ENCODE data around the gene CTRB1. TPM values are rescaled to one million over a fixed set of nuclear protein-coding genes. Genes with fewer than 3 reads are reported as not detected.
"Not testable (repeated sequence)": the region's sequence is repeated elsewhere in the genome, so short reads cannot be mapped to it uniquely, and the experiment has no call there.

CTRB1 gene
- total RNA-seq, 3 donors from 2014 or later: 0.67 to 0.76 TPM; not detected in 1

- peak in 1 of 3 donors; percentile 25 for DNase-seq
These were observed 18.8 kb downstream of the CTRB1 start for GRCh38 chr16:75237398-75238131.

GRCh38 chr16:75238132-75238852 is 19.5 kb downstream of the CTRB1 start:
- Histone ChIP-seq H3K9me3 (no peaks in the 10 kb centered on the region), H3K4me3 (no peak overlapping the region), H3K36me3 (ENCODE audit: low read depth) (peaks cover 5% of the 10 kb centered on the region), H3K4me1 (ENCODE audit: low read depth) (no peaks in the 10 kb centered on the region)
- intact Hi-C loops (cut with DNase I, micrococcal nuclease): loop anchor here in 1 of 2 donors (10.0 kb wide), 1 partner anchor 147 kb away; no protein-coding TSS in a partner anchor
- TF ChIP-seq CTCF (IDR thresholded peaks at IDR 0.05): no peak
- peak in 2 of 3 donors; percentile 58 to 64 for DNase-seq
- no peak for ATAC-seq

More at GRCh38 chr16:75237398-75238131, 18.8 kb downstream of the CTRB1 start:
- TF ChIP-seq CTCF (IDR thresholded peaks at IDR 0.05): no peak
- intact Hi-C loops (cut with DNase I, micrococcal nuclease): loop anchor here in 1 of 2 donors (10.0 kb wide), 1 partner anchor 147 kb away; no protein-coding TSS in a partner anchor
- ATAC-seq: no peak
- peaks cover 4% of the 10 kb centered on the region for H3K36me3 ChIP-seq (ENCODE audit: low read depth)
- no peak overlapping the region for H3K4me3 ChIP-seq
- no peaks in the 10 kb centered on the region for H3K9me3 ChIP-seq
- H3K4me1 ChIP-seq (ENCODE audit: low read depth): no peaks in the 10 kb centered on the region

- no peaks in the 10 kb centered on the region for H3K9me3 ChIP-seq
- ATAC-seq (no peak), DNase-seq (no peak)
- TF ChIP-seq CTCF (IDR thresholded peaks at IDR 0.05): no peak
- peaks cover 5% of the 10 kb centered on the region for H3K36me3 ChIP-seq (ENCODE audit: low read depth)
- intact Hi-C loops (cut with DNase I, micrococcal nuclease): loop anchor here in 1 of 2 donors (10.0 kb wide), 1 partner anchor 146 kb away; no protein-coding TSS in a partner anchor
- H3K4me3 ChIP-seq: no peak overlapping the region
- H3K4me1 ChIP-seq (ENCODE audit: low read depth): no peaks in the 10 kb centered on the region
These were observed 20.2 kb downstream of the CTRB1 start for GRCh38 chr16:75238853-75239541.

- Histone ChIP-seq H3K4me3 (no peak overlapping the region), H3K4me1 (ENCODE audit: low read depth) (no peaks in the 10 kb centered on the region), H3K9me3 (no peaks in the 10 kb centered on the region), H3K36me3 (ENCODE audit: low read depth) (peaks cover 5% of the 10 kb centered on the region)
- TF ChIP-seq CTCF (IDR thresholded peaks at IDR 0.05): no peak
- intact Hi-C loops (cut with DNase I, micrococcal nuclease): loop anchor here in 1 of 2 donors (10.0 kb wide), 1 partner anchor 145 kb away; no protein-coding TSS in a partner anchor
- DNase-seq (peak in 2 of 3 donors; percentile 24 to 45), ATAC-seq (no peak)
These were observed 20.8 kb downstream of the CTRB1 start for GRCh38 chr16:75239542-75240122.

GRCh38 chr16:75240633-75241032 is 21.8 kb downstream of the CTRB1 start:
- intact Hi-C loops (cut with DNase I, micrococcal nuclease); H3K4me1 ChIP-seq (ENCODE audit: low read depth); H3K36me3 ChIP-seq (ENCODE audit: low read depth); DNase-seq; ATAC-seq; H3K9me3 ChIP-seq; H3K4me3 ChIP-seq: not testable (repeated sequence)

Data from mucosa of descending colon (tissue), 3 donors.